ENCODE results near the gene PTGDS.

Gene PTGDS

GRCh38 chr9:136995362-136995761 is 18.1 kb downstream of the PTGDS start:
- TF ChIP-seq CTCF (conservative IDR thresholded peaks at IDR 0.05; ENCODE audit: low read length), result no peak
- H3K4me3 ChIP-seq (ENCODE audit: low read length), result no peak overlapping the region
- no peak for DNase-seq (ENCODE audit: low read depth)

DNA sequence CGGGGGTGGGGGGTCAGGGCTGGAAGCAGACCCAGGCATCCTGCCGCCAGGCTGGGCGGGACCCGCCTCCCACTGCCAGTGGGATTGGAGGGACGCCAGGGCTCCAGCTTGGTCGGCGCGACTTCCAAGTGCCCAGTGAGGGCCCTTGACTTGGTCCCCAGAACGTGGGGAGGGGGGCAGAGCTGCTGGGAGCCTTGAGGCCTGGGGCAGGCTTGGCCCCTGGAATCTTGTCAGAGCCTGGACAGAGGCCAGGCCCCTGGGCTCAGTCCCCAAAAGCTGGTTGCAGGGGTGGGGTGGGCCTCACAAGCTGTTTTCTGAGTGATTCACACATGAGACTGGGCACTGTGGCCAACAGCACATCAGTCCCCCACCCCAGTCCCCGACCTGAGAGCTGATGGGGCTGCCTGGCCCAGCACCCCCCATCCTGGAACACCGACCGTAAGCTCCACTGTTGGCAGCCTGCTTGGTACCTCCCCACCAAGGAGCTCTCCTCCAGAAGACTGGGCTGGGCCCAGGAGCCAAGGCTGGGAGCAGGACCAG is 18.5 kb downstream of the PTGDS start:
- H3K4me3 ChIP-seq (ENCODE audit: low read length), result peak overlapping the region; percentile 24; the same call in 1 of the 2 replicates
- peak; percentile 36 for DNase-seq (ENCODE audit: low read depth)
- no peak for TF ChIP-seq CTCF (conservative IDR thresholded peaks at IDR 0.05; ENCODE audit: low read length)

DNA sequence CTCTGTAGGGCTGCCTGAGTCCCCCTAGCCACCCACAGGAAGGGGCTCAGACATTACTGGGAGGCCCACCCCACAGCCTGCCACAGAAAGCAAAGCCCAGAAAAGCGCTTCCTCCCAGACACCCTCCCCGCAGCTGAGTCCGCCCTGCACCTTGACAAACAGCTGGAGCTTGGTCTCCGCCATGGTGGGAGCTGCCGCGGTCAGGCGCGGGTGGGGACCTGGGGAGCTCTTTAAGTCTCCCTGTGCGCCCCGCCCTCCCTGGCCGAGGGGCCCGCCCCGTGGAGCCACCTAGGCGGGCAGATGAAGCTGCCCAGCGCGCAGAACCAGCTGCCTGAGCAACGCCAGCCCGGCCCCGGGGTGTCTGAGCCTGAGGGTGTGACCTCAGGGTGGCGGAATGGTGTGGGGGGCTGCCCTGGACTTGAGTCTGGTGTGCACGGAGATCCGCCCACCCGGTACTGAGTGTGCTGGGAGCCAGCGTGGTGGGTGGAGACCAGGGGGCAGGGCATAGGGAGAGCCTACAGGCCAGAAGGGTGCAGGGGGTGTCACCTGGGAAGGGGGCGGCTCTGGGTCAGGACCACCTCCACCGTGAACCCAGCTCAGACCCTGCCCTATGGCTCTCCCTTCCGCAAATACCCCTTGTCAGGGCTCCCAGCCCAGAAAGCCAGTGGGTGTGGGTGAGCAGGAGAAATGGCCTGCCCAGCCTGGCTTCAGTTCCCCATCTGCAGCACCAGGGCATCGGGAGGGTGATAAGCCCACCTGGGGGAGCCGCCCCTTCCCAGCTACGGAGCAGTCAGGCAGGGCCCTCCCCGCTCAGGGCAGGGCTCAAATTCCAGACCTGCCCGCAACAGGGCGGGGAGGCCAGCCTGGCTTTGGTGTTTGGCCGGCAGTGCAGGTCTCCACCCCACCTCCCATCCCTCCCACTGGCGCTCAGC is 19.3 kb downstream of the PTGDS start, which contains the start of gene CLIC3:
Gene CLIC3, minus strand, starts transcription at position 208 of the 932 bp plus-strand sequence. Its CDS starts 25 bp downstream, at position 183.
- TF ChIP-seq CTCF (conservative IDR thresholded peaks at IDR 0.05; ENCODE audit: low read length), result no peak
- H3K4me3 ChIP-seq (ENCODE audit: low read length), result peak within 1 kb of the TSS; percentile 24
- peak; percentile 8 for DNase-seq (ENCODE audit: low read depth)

DNA sequence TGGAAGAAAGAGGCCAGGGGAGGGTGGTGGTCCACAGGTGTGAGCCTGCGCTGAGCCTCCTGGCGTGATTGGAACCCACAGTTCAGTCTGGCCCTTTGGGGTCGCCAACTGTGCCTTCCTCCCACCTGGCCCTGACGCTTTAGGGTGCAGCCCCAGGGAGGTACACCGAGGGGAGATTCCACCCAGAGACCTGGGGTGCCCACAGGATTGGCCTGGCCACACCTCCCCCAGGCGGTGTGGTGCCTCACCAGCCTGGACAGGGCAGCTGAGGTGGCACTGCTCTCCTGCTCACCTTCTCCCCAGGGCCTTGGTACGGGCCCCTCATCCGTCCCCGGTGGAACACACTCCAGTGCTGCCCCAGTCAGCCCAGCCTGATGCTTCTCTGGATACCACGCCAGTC is 20.1 kb downstream of the PTGDS start:
- no peak overlapping the region for H3K4me3 ChIP-seq (ENCODE audit: low read length)
- no peak for DNase-seq (ENCODE audit: low read depth)
- no peak for TF ChIP-seq CTCF (conservative IDR thresholded peaks at IDR 0.05; ENCODE audit: low read length)

- no peak for TF ChIP-seq CTCF (conservative IDR thresholded peaks at IDR 0.05; ENCODE audit: low read length)
- H3K4me3 ChIP-seq (ENCODE audit: low read length), result no peak overlapping the region
- DNase-seq (ENCODE audit: low read depth), result no peak
These were observed 20.5 kb downstream of the PTGDS start for GRCh38 chr9:136997830-136998234.

- DNase-seq (ENCODE audit: low read depth), result peak; percentile 78
- no peak for TF ChIP-seq CTCF (conservative IDR thresholded peaks at IDR 0.05; ENCODE audit: low read length)
These were observed 23.1 kb downstream of the PTGDS start for GRCh38 chr9:137000177-137000930.

More at GRCh38 chr9:137000177-137000930, 23.1 kb downstream of the PTGDS start:
- H3K4me3 ChIP-seq (ENCODE audit: low read length), result no peak overlapping the region
